Retinal pigment epithelial cell (primary cell): ENCODE measurements around the gene CRBN.

Source experiments
- DNase-seq: peaks from one replicate; pipeline ENCODE4 v3.0.0-alpha.2; 2010; ENCODE audit warnings: low read depth
- H3K4me3 ChIP-seq: 2 replicates; pipeline ENCODE4 v1.5.1; 2011; ENCODE audit warnings: mild to moderate bottlenecking, low read length, control low read depth, moderate library complexity
- CTCF ChIP-seq: conservative IDR thresholded peaks from 2 replicates; pipeline ENCODE4 v1.5.1; 2011; ENCODE audit warnings: low read depth, low read length, control low read depth, inconsistent platforms

Gene CRBN

GRCh38 chr3:3129579-3129978 lies 49.9 kb downstream of the CRBN start:
- H3K4me3 ChIP-seq, result no peak overlapping the region
- no peak for TF ChIP-seq CTCF
- DNase-seq, result no peak

- no peak for TF ChIP-seq CTCF
- DNase-seq, result no peak
These were observed 52.0 kb downstream of the CRBN start for GRCh38 chr3:3127432-3128010.

GRCh38 chr3:3126477-3127431 lies 52.7 kb downstream of the CRBN start, which contains the start of gene TRNT1:
TSS of gene TRNT1 (plus strand) at chr3:3126940. CDS start at chr3:3129041, 2,101 bp downstream.
- TF ChIP-seq CTCF, result no peak

More at GRCh38 chr3:3127432-3128010, 52.0 kb downstream of the CRBN start:
- H3K4me3 ChIP-seq, result peak overlapping the region; percentile 81

GRCh38 chr3:3125977-3126376 lies 53.5 kb downstream of the CRBN start:
- DNase-seq, result no peak
- peak overlapping the region; percentile 81 for H3K4me3 ChIP-seq
- no peak for TF ChIP-seq CTCF

More at GRCh38 chr3:3126477-3127431, 52.7 kb downstream of the CRBN start, which contains the start of gene TRNT1:
- H3K4me3 ChIP-seq, result peak within 1 kb of the TSS; percentile 81
- peak; percentile 73 for DNase-seq

- TF ChIP-seq CTCF, result no peak
- no peak overlapping the region for H3K4me3 ChIP-seq
- DNase-seq, result no peak
These were observed 60.1 kb downstream of the CRBN start for GRCh38 chr3:3119393-3119851.

- no peak for DNase-seq
- TF ChIP-seq CTCF, result no peak
- no peak overlapping the region for H3K4me3 ChIP-seq
These were observed 61.8 kb downstream of the CRBN start for GRCh38 chr3:3117651-3118050.
